Endodermal cell (in vitro differentiated cells): ENCODE measurements around the gene TRERF1. TPM values are rescaled to one million over a fixed set of nuclear protein-coding genes. Genes with fewer than 3 reads are reported as not detected.

ENCODE experiments used
- DNase-seq: peaks from one replicate; pipeline ENCODE4 v3.0.0-alpha.2; 2017
- H3K27ac ChIP-seq: 2 replicates; pipeline ENCODE4 v1.5.1; 2013; ENCODE audit warnings: mild to moderate bottlenecking, low read depth, low read length, moderate library complexity
- H3K27me3 ChIP-seq: 2 replicates; pipeline ENCODE4 v1.6.1; 2013; ENCODE audit warnings: mild to moderate bottlenecking, low read length, moderate library complexity; ENCODE audit not compliant: insufficient read depth, control insufficient read depth, poor library complexity, severe bottlenecking
- H3K36me3 ChIP-seq: 2 replicates; pipeline ENCODE4 v1.7.0; 2013; ENCODE audit warnings: mild to moderate bottlenecking, low read length, moderate library complexity; ENCODE audit not compliant: control insufficient read depth, insufficient read depth
- H3K4me1 ChIP-seq: one replicate; pipeline ENCODE4 v1.7.0; 2013; ENCODE audit warnings: low read length; ENCODE audit not compliant: control insufficient read depth, insufficient read depth
- H3K4me3 ChIP-seq: 2 replicates; pipeline ENCODE4 v1.5.1; 2013; ENCODE audit warnings: mild to moderate bottlenecking, low read length, moderate library complexity
- H3K9ac ChIP-seq: 2 replicates; pipeline ENCODE4 v1.6.1; 2013; ENCODE audit warnings: mild to moderate bottlenecking, low read length, moderate library complexity; ENCODE audit not compliant: poor library complexity, severe bottlenecking; ENCODE audit errors: extremely low read depth
- H3K9me3 ChIP-seq: 2 replicates; pipeline ENCODE4 v1.6.1; 2013; ENCODE audit warnings: mild to moderate bottlenecking, low read length, moderate library complexity; ENCODE audit not compliant: control insufficient read depth
- H3K27ac Mint-ChIP-seq: 2 replicates; pipeline ENCODE4 v1.8.0; 2020; ENCODE audit warnings: mixed read lengths
- H3K27me3 Mint-ChIP-seq: 2 replicates; pipeline ENCODE4 v1.8.0; 2021; ENCODE audit warnings: mild to moderate bottlenecking, mixed read lengths; ENCODE audit not compliant: insufficient read depth
- H3K36me3 Mint-ChIP-seq: 2 replicates; pipeline ENCODE4 v1.8.0; 2020; ENCODE audit warnings: low read depth, mixed read lengths
- H3K4me1 Mint-ChIP-seq: 2 replicates; pipeline ENCODE4 v1.8.0; 2020; ENCODE audit warnings: mixed read lengths
- H3K4me3 Mint-ChIP-seq: 2 replicates; pipeline ENCODE4 v1.8.0; 2020; ENCODE audit warnings: mild to moderate bottlenecking, moderate library complexity, mixed read lengths
- H3K9me3 Mint-ChIP-seq: 2 replicates; pipeline ENCODE4 v1.8.0; 2020; ENCODE audit warnings: mild to moderate bottlenecking, mixed read lengths
- CTCF ChIP-seq: fragments of 200-600 bp; sonication (generic); conservative IDR thresholded peaks from 2 replicates; pipeline ENCODE4 v1.5.0; 2021; ENCODE audit warnings: antibody characterized with exemption, mild to moderate bottlenecking
- WGBS, 2 experiments: methylation state at CpG; one replicate each; pipeline versions ENCODE4 v1.1.5 to v1.1.7; 2013; ENCODE audit warnings: missing lambda C conversion rate in 2 of 2, mixed read lengths in 1 of 2; ENCODE audit not compliant: insufficient coverage in 1 of 2, insufficient read length in 1 of 2; 5-methylcytosine and 5-hydroxymethylcytosine counted together
- total RNA-seq, 2 donors: library from RNA; stranded (reverse); fragmentation: NEBNext Ultra II Directional in 1 of 2; extraction: Animal tissue kit (Norgen Biotek cat#: 25700) in 1 of 2; gene quantifications; 2 replicates in 1 of 2; 3 replicates in 1 of 2; pipeline ENCODE4 v1.2.1, GENCODE V29; 2021

TRERF1 gene
- total RNA-seq, 2 donors from 2014 or later = 4.7 to 5.3 TPM

- H3K27ac ChIP-seq = no peak overlapping the region
- Mint-ChIP-seq H3K27ac (no peak overlapping the region), H3K27me3 (no peaks in the 10 kb centered on the region), H3K4me1 (peaks cover 10% of the 10 kb centered on the region), H3K36me3 (no peaks in the 10 kb centered on the region), H3K9me3 (no peaks in the 10 kb centered on the region), H3K4me3 (no peak overlapping the region)
- no peaks in the 10 kb centered on the region for H3K36me3 ChIP-seq
- H3K9ac ChIP-seq = no peak overlapping the region
- no peaks in the 10 kb centered on the region for H3K9me3 ChIP-seq
- 89 to 90% methylated on average over 6 to 10 of the region's 10 CpGs for WGBS, 2 experiments
- no peak overlapping the region for H3K4me3 ChIP-seq
- H3K4me1 ChIP-seq = no peaks in the 10 kb centered on the region
- no peak for TF ChIP-seq CTCF
- H3K27me3 ChIP-seq = no peaks in the 10 kb centered on the region
- no peak for DNase-seq
Observed at GRCh38 chr6:42264162-42264851, 187.4 kb downstream of the TRERF1 start.

GRCh38 chr6:42263165-42263728 is 188.5 kb downstream of the TRERF1 start:
- Mint-ChIP-seq H3K9me3 (no peaks in the 10 kb centered on the region), H3K27ac (no peak overlapping the region), H3K36me3 (no peaks in the 10 kb centered on the region), H3K4me3 (no peak overlapping the region), H3K4me1 (peaks cover 10% of the 10 kb centered on the region), H3K27me3 (no peaks in the 10 kb centered on the region)
- H3K27me3 ChIP-seq = no peaks in the 10 kb centered on the region
- no peak overlapping the region for H3K27ac ChIP-seq
- no peaks in the 10 kb centered on the region for H3K9me3 ChIP-seq
- WGBS, 2 experiments = 54 to 66% methylated on average over 6 to 24 of the region's 24 CpGs
- H3K9ac ChIP-seq = no peak overlapping the region
- peak; percentile 86 for DNase-seq
- H3K4me1 ChIP-seq = no peaks in the 10 kb centered on the region
- peak; percentile 50 for TF ChIP-seq CTCF
- no peaks in the 10 kb centered on the region for H3K36me3 ChIP-seq
- no peak overlapping the region for H3K4me3 ChIP-seq

DNA sequence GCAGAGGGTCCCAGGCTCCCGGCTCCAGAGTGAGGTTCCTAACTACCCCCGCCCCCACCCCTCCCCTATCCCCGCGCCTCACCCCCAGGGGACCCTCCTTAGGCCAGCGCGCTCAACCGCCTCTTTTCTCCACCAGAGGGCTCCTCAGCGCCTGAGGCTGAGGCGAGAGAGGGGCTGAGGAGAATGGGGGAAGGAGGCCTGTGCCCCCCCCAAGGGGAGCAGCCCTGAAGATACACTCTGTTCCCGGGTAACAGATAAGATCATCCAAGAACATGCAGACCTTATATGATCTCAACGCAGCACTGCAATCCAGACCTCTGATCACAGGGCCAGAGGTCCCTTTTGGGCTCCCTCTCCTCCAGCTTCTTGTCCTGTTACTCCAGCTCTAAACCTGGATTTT is 190.8 kb downstream of the TRERF1 start:
- peak; percentile 85 for DNase-seq
- H3K9me3 ChIP-seq = no peaks in the 10 kb centered on the region
- no peaks in the 10 kb centered on the region for H3K27me3 ChIP-seq
- H3K27ac ChIP-seq = no peak overlapping the region
- Mint-ChIP-seq H3K9me3 (no peaks in the 10 kb centered on the region), H3K4me3 (no peak overlapping the region), H3K36me3 (no peaks in the 10 kb centered on the region), H3K27me3 (no peaks in the 10 kb centered on the region), H3K4me1 (peaks cover 23% of the 10 kb centered on the region), H3K27ac (no peak overlapping the region)
- 61 to 87% methylated on average over 3 to 9 of the region's 11 CpGs for WGBS, 2 experiments
- TF ChIP-seq CTCF = peak; percentile 87
- peaks cover 4% of the 10 kb centered on the region for H3K4me1 ChIP-seq
- H3K9ac ChIP-seq = no peak overlapping the region
- no peak overlapping the region for H3K4me3 ChIP-seq
- no peaks in the 10 kb centered on the region for H3K36me3 ChIP-seq
